Subcutaneous adipose tissue (tissue), 4 donors: Measurements from ENCODE around the gene OR2L13. TPM values are rescaled to one million over a fixed set of nuclear protein-coding genes. Genes with fewer than 3 reads are reported as not detected.

Source experiments
- total RNA-seq, 4 donors: library from RNA; depleted of rRNA; stranded (reverse); fragments of >200 nt; gene quantifications; one replicate each; pipeline ENCODE4 v1.1.0, GENCODE V29; 2016
- TF ChIP-seq, protein P1 (sequence below): fragments of 450-650 bp; IDR thresholded peaks from one replicate; pipeline ENCODE4 v1.5.1; 2016; ENCODE audit warnings: low read depth, mild to moderate bottlenecking, control low read depth, antibody characterized with exemption, moderate library complexity

The OR2L13 gene
- total RNA-seq, 4 donors from 2014 or later: not detected

DNA sequence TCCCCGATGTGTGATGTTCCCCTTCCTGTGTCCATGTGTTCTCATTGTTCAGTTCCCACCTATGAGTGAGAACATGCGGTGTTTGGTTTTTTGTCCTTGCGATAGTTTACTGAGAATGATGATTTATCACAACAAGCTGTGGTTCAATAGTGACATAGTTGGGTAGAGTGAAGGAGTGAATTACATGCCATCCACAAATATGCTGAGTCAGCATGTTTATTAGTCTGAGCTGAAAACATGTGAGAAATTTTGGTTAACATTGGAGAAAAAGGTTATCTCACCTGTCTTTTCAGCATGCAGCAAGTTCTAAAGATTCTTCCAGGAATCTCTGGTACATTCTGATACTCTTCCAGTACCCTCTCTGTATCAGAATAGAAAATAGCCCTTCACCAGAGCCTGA lies 29.4 kb upstream of the OR2L13 start:
- TF ChIP-seq, protein P1, sequence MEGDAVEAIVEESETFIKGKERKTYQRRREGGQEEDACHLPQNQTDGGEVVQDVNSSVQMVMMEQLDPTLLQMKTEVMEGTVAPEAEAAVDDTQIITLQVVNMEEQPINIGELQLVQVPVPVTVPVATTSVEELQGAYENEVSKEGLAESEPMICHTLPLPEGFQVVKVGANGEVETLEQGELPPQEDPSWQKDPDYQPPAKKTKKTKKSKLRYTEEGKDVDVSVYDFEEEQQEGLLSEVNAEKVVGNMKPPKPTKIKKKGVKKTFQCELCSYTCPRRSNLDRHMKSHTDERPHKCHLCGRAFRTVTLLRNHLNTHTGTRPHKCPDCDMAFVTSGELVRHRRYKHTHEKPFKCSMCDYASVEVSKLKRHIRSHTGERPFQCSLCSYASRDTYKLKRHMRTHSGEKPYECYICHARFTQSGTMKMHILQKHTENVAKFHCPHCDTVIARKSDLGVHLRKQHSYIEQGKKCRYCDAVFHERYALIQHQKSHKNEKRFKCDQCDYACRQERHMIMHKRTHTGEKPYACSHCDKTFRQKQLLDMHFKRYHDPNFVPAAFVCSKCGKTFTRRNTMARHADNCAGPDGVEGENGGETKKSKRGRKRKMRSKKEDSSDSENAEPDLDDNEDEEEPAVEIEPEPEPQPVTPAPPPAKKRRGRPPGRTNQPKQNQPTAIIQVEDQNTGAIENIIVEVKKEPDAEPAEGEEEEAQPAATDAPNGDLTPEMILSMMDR: no peak

GRCh38 chr1:248098529-248098928 lies 3.5 kb downstream of the OR2L13 start:
- TF ChIP-seq, protein P1: no peak

GRCh38 chr1:248102847-248103246 lies 7.9 kb downstream of the OR2L13 start:
- TF ChIP-seq, protein P1: no peak

DNA sequence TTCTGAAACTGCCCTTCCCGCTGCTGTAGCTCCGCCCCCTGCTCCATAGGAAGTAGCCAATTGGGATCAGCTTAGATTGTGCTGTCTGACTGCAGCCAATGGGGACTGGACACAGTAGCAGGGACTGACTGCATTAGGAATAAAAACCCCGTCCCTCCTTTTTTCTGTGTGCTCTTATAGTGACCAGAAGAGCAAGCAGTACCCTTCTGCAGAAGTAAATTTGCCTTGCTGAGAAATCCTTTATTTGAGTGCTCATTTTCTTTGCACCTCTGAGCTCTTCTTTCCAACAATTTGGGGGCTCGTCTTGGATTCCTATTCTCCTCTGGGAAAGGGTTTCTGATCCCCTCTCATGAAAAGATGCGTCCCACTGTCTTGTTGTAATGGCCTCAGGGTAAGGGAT lies 16.2 kb downstream of the OR2L13 start:
- TF ChIP-seq, protein P1: no peak

DNA sequence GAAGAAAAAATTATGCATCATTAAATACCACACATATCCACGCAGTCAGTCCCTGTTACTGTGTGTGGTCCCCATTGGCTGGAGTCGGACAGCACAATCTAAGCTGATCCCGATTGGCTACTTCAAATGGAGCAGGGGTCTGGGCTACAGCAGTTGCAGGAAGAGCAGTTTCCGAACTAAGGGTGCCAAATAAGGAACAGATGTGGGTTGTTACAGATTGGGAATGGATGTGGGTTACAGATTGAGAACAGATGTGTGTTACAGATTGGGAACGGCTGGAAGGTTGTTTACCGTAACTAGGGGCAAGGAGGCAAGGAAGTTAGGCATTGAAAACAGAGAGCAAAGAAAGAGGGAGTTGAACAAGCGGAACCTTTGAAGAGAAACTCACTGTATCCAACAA lies 19.9 kb downstream of the OR2L13 start:
- TF ChIP-seq, protein P1: no peak

- TF ChIP-seq, protein P1: no peak
These were observed 32.7 kb downstream of the OR2L13 start for GRCh38 chr1:248127653-248128052.

- TF ChIP-seq, protein P1: no peak
These were observed 41.8 kb downstream of the OR2L13 start for GRCh38 chr1:248136811-248137210.

- TF ChIP-seq, protein P1: no peak
These were observed 45.9 kb downstream of the OR2L13 start for GRCh38 chr1:248140846-248141245.
